Regular cardiac myocyte (primary cell): ENCODE data around the gene RCN2. TPM values are rescaled to one million over a fixed set of nuclear protein-coding genes. Genes with fewer than 3 reads are reported as not detected.

Source experiments
- total RNA-seq: library from RNA; depleted of rRNA; stranded (reverse); fragments of >200 nt; gene quantifications from 2 replicates; pipeline ENCODE4 v1.2.3, GENCODE V29; 2014

RCN2 gene, protein sequence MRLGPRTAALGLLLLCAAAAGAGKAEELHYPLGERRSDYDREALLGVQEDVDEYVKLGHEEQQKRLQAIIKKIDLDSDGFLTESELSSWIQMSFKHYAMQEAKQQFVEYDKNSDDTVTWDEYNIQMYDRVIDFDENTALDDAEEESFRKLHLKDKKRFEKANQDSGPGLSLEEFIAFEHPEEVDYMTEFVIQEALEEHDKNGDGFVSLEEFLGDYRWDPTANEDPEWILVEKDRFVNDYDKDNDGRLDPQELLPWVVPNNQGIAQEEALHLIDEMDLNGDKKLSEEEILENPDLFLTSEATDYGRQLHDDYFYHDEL
- 42.9 and 61.4 TPM in 2 replicates for total RNA-seq

DNA sequence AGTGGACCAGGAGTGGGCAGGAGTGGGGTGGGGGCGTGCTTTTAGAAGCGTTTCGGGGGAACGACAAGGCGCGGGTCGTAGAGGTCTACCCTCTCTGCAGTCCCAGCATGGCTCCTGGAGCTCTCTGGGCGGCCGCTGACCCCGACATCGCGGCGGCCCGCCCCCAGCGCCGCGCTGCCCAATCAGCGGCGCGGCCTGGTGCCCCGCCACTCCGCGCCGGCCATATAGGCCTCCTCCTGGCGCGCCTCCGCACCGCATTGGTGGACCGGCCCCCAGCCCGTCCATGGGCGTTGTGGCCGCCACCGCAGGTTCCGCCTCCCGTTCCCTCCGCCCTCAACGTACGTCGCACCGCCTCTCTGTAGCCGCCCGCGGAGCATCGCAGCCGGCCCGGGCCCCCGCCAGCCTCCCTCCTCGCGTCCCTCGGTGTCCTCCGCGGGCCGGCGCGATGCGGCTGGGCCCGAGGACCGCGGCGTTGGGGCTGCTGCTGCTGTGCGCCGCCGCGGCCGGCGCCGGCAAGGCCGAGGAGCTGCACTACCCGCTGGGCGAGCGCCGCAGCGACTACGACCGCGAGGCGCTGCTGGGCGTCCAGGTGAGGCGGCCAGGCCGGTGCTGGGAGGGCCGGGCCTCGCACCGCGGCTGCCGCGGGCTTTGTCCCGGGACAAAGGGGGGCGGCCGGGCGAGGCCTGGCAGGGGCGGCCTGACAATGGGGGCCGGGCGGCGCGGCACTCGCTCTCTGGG is at the start of gene RCN2:
RCN2 (plus strand) TSS at position 353 of the 738 bp plus-strand sequence; CDS start at position 446, 93 bp downstream.

DNA sequence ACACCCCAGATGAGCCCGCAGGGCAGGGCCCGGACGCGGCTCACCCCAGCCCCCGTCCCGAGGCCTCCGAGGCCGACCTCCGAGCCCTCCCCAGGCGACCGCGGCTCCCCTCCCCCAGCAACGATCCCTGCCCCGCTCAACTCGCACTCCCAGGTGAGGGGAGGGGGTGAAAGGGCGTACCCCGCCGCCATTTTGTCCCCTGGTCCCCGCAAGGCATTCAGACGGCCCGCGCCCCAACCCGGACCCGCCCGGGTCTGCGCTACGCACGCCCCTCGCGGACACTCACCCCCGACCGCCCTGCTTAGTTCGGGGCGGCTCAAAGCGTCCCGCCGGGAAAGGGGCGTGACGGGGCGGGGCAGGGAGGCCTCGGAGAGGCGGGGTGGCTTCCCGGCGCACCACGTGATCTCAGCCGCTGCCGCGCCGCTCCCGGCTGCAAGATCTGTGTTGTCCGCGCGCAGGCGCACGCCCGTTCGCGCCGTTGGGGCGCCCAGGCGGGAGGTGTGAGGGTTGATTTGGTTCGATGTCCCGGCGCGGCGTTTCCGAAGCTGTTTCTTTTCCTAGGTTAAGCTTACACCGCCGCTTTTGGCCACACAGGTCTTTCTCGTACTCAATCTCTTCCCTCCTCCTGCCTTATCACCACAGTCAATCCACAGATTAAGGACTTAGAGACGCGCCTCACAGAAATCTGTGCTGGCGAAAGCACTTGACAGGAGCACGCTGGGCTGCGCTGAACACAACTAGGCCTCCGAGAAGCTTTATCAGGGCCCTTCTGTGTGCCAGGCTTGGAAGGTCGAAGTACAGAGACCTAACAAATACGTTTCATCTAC is 26.3 kb upstream of the RCN2 start, which contains the start of gene SCAPER:
SCAPER (minus strand) TSS at position 328 of the 827 bp plus-strand sequence. CDS start 21,523 bp downstream, outside the sequence.

DNA sequence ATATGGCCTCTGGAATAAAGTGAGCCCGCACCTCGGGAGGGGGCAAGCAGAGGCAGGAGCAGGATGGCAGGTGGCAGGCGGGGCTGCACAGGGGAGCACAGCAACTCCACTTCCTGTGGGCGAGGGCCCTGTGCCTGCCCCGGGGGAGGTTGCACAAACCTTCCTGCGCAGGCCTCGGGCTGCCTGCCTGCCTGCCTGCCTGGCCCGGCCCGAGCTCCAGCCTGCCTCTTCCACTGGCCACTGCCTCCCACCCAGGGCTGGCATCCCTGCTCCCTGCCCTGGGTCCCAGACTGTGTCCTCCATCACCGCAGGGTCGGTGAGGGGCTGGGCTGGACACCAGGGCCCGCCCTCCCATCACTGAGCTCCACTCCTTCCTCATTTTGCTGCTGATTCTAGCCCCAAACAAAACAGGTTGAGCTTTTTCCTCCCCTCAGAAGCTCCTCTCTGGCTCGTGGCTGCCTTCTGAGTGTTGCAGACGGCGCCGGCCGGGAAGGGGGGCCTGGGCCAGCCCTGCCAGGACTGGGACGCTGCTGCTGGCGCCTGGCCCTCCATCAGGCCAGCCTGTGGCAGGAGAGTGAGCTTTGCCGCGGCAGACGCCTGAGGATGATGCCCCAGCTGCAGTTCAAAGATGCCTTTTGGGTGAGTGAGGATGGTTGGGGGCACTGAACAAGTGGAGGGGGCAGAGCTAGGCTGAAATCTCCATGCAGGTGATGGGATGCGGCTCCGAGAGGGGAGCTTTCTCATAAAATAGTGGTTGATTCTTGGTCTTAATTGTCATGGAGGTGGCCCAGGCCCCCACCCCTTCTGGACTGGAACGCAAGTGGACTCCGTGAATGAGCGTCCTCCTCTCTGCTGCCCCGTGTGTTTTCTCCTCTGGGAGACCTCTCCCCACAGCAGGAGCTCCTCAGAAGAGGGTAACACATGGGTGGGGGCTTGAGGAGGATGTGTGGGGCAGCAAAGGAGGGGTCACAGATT is 63.7 kb downstream of the RCN2 start, which contains the start of gene PSTPIP1:
PSTPIP1 (plus strand) TSS at position 156 of the 975 bp plus-strand sequence; CDS start at position 604, 448 bp downstream.

Other genes with a start within 250 kb of the RCN2 start
- 5.4 and 13.2 TPM in 2 replicates for gene SCAPER, start 26.4 kb upstream of the RCN2 start, total RNA-seq
- gene PSTPIP1, start 63.4 kb downstream of the RCN2 start, total RNA-seq = 0.56 and 1.3 TPM in 2 replicates
- gene TSPAN3, start 139.4 kb downstream of the RCN2 start, total RNA-seq = 194 and 396 TPM in 2 replicates